Stimulated activated CD4-positive, alpha-beta T cell treated with anti-CD3 and anti-CD28 coated beads, Interleukin-1b, Interleukin-23, amount 100 ng/mL, for 48 hours (primary cell): ENCODE measurements around the gene FMNL2.

Experiments used
- DNase-seq: peaks from one replicate; pipeline ENCODE4 v3.0.0-alpha.2; 2020

FMNL2 gene

GRCh38 chr2:152676461-152676860 is 341.5 kb downstream of the FMNL2 start:
- DNase-seq: no peak

- DNase-seq: no peak
Observed at GRCh38 chr2:152678808-152679207, 343.8 kb downstream of the FMNL2 start.

GRCh38 chr2:152682663-152683062 is 347.7 kb downstream of the FMNL2 start:
- no peak for DNase-seq

- no peak for DNase-seq
Observed at GRCh38 chr2:152683400-152683799, 348.4 kb downstream of the FMNL2 start.

GRCh38 chr2:152686321-152686720 is 351.3 kb downstream of the FMNL2 start:
- DNase-seq: no peak

GRCh38 chr2:152693033-152693432 is 358.1 kb downstream of the FMNL2 start:
- no peak for DNase-seq

GRCh38 chr2:152694161-152694661 is 359.2 kb downstream of the FMNL2 start:
- peak; percentile 55 for DNase-seq

GRCh38 chr2:152695763-152696162 is 360.8 kb downstream of the FMNL2 start:
- DNase-seq: no peak

GRCh38 chr2:152696476-152696875 is 361.5 kb downstream of the FMNL2 start:
- no peak for DNase-seq
